ENCODE measurements around the gene SYNJ2. TPM values are rescaled to one million over a fixed set of nuclear protein-coding genes. Genes with fewer than 3 reads are reported as not detected.

SYNJ2 gene
- total RNA-seq, 1 experiment from 2014 or later: 3.9 TPM

GRCh38 chr6:158029668-158030230, 48.1 kb downstream of the SYNJ2 start:
- DNase-seq (ENCODE audit: low read depth, low spot score): no peak
- in situ Hi-C loops (cut with HindIII; ENCODE audit: low pct_unique_long_range_greater_than_20kb, low sequenced_read_pairs): no loop called here

GRCh38 chr6:158030380-158031300, 49.0 kb downstream of the SYNJ2 start:
- no peak for DNase-seq (ENCODE audit: low read depth, low spot score)
- in situ Hi-C loops (cut with HindIII; ENCODE audit: low pct_unique_long_range_greater_than_20kb, low sequenced_read_pairs): no loop called here

GRCh38 chr6:158031381-158032353, 50.0 kb downstream of the SYNJ2 start:
- in situ Hi-C loops (cut with HindIII; ENCODE audit: low pct_unique_long_range_greater_than_20kb, low sequenced_read_pairs): no loop called here
- DNase-seq (ENCODE audit: low read depth, low spot score): peak; percentile 63

- in situ Hi-C loops (cut with HindIII; ENCODE audit: low pct_unique_long_range_greater_than_20kb, low sequenced_read_pairs): no loop called here
- no peak for DNase-seq (ENCODE audit: low read depth, low spot score)
These were observed 50.7 kb downstream of the SYNJ2 start for GRCh38 chr6:158032354-158032733.

GRCh38 chr6:158033077-158033750, 51.6 kb downstream of the SYNJ2 start:
- in situ Hi-C loops (cut with HindIII; ENCODE audit: low pct_unique_long_range_greater_than_20kb, low sequenced_read_pairs): no loop called here
- no peak for DNase-seq (ENCODE audit: low read depth, low spot score)

GRCh38 chr6:158033751-158034702, 52.4 kb downstream of the SYNJ2 start:
- in situ Hi-C loops (cut with HindIII; ENCODE audit: low pct_unique_long_range_greater_than_20kb, low sequenced_read_pairs): no loop called here
- no peak for DNase-seq (ENCODE audit: low read depth, low spot score)

GRCh38 chr6:158036261-158036660, 54.6 kb downstream of the SYNJ2 start:
- no peak for DNase-seq (ENCODE audit: low read depth, low spot score)
- in situ Hi-C loops (cut with HindIII; ENCODE audit: low pct_unique_long_range_greater_than_20kb, low sequenced_read_pairs): no loop called here

GRCh38 chr6:158037021-158037420, 55.4 kb downstream of the SYNJ2 start:
- DNase-seq (ENCODE audit: low read depth, low spot score): no peak
- in situ Hi-C loops (cut with HindIII; ENCODE audit: low pct_unique_long_range_greater_than_20kb, low sequenced_read_pairs): no loop called here

GRCh38 chr6:158037771-158038170, 56.1 kb downstream of the SYNJ2 start:
- in situ Hi-C loops (cut with HindIII; ENCODE audit: low pct_unique_long_range_greater_than_20kb, low sequenced_read_pairs): no loop called here
- no peak for DNase-seq (ENCODE audit: low read depth, low spot score)

GRCh38 chr6:158038291-158039177, 56.9 kb downstream of the SYNJ2 start:
- in situ Hi-C loops (cut with HindIII; ENCODE audit: low pct_unique_long_range_greater_than_20kb, low sequenced_read_pairs): no loop called here
- DNase-seq (ENCODE audit: low read depth, low spot score): no peak

GRCh38 chr6:158039178-158039557, 57.5 kb downstream of the SYNJ2 start:
- no peak for DNase-seq (ENCODE audit: low read depth, low spot score)
- in situ Hi-C loops (cut with HindIII; ENCODE audit: low pct_unique_long_range_greater_than_20kb, low sequenced_read_pairs): no loop called here

- DNase-seq (ENCODE audit: low read depth, low spot score): no peak
- in situ Hi-C loops (cut with HindIII; ENCODE audit: low pct_unique_long_range_greater_than_20kb, low sequenced_read_pairs): no loop called here
These were observed 57.9 kb downstream of the SYNJ2 start for GRCh38 chr6:158039571-158040050.

- DNase-seq (ENCODE audit: low read depth, low spot score): peak; percentile 43
- in situ Hi-C loops (cut with HindIII; ENCODE audit: low pct_unique_long_range_greater_than_20kb, low sequenced_read_pairs): no loop called here
These were observed 58.6 kb downstream of the SYNJ2 start for GRCh38 chr6:158040051-158040803.

GRCh38 chr6:158040804-158041347, 59.2 kb downstream of the SYNJ2 start:
- no peak for DNase-seq (ENCODE audit: low read depth, low spot score)
- in situ Hi-C loops (cut with HindIII; ENCODE audit: low pct_unique_long_range_greater_than_20kb, low sequenced_read_pairs): no loop called here

GRCh38 chr6:158041370-158041769, 59.7 kb downstream of the SYNJ2 start:
- DNase-seq (ENCODE audit: low read depth, low spot score): peak; percentile 2
- in situ Hi-C loops (cut with HindIII; ENCODE audit: low pct_unique_long_range_greater_than_20kb, low sequenced_read_pairs): no loop called here
